Stimulated activated naive CD4-positive, alpha-beta T cell treated with Interleukin-2 at 50 U/mL for 16 hours (primary cell): ENCODE data around the gene ARL3.
"Not testable (repeated sequence)": the region's sequence is repeated elsewhere in the genome, so short reads cannot be mapped to it uniquely, and the experiment has no call there.

ENCODE experiments used
- DNase-seq: peaks from one replicate; lab custom pipeline; 2025; lab: John Stamatoyannopoulos, UW

Gene ARL3

DNA sequence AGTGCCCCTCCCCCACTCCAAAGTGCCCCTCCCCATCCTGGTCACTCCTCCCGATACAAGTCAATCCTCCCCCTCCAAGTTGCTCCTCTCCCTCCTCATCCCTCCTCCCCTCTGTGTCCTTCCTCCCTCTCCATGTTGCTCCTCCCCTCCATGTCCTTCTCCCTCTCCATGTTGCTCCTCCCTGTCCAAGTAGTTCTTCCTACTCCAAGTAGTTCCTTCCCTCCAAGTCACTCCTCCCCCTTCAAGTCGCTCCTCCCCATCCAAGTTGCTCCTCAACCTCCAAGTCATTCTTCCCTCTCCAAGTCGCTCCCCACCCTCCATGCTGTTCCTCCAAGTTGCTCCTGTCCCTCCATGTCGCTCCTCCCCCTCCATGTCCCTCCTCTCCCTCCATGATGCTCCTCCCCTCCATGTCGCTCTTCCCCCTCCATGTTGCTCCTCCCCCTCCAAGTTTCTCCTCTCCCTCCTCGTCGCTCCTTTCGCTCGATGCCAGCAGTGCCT, 20.9 kb upstream of the ARL3 start:
- DNase-seq = no peak

DNA sequence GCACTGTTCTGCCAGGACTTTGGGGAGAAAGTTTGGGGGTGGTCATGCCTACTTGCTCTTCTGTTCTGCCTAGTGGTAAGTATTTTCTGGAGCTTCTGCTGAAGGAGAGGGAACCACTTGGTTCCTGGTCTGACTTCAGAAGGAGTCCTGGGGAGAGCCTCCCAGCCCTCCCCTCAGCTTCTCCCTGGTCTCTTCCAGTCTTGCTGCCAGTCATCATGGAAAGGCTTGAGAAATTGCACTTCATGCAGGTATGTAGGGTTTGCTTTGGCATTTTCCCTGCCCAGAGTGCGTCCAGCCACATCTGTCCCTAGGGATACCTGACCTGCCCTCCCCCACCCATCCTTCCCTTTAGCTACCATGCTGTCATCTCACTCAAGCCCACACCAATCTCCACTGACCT, 18.5 kb upstream of the ARL3 start:
- no peak for DNase-seq

DNA sequence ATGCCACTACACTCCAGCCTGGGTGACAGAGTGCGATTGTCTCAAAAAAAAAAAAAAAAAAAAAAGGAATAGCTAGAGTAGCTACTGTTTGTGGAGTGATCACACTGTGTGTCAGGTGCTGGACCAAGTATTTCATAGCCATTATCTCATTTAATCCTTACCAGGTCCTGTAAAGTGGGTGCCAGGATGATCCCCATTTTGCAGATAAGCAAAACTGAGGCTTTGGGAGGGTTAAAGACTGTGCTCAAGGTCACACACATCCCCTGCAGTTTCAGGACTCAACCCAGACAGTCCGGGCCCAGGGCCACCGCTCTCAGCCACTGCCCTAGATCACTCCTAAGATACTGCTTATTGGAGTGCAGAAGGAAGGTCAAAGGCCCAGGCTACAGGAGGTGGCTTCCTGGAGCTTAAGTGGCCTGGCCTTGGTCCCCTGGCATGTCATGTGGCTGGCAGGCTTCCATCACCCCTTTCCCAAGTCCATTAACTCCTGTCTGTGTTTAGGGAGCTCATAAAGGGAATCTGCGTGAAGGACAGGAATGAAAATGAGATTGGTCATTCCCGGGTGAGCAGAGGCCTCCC, 17.1 kb upstream of the ARL3 start:
- no peak for DNase-seq

DNA sequence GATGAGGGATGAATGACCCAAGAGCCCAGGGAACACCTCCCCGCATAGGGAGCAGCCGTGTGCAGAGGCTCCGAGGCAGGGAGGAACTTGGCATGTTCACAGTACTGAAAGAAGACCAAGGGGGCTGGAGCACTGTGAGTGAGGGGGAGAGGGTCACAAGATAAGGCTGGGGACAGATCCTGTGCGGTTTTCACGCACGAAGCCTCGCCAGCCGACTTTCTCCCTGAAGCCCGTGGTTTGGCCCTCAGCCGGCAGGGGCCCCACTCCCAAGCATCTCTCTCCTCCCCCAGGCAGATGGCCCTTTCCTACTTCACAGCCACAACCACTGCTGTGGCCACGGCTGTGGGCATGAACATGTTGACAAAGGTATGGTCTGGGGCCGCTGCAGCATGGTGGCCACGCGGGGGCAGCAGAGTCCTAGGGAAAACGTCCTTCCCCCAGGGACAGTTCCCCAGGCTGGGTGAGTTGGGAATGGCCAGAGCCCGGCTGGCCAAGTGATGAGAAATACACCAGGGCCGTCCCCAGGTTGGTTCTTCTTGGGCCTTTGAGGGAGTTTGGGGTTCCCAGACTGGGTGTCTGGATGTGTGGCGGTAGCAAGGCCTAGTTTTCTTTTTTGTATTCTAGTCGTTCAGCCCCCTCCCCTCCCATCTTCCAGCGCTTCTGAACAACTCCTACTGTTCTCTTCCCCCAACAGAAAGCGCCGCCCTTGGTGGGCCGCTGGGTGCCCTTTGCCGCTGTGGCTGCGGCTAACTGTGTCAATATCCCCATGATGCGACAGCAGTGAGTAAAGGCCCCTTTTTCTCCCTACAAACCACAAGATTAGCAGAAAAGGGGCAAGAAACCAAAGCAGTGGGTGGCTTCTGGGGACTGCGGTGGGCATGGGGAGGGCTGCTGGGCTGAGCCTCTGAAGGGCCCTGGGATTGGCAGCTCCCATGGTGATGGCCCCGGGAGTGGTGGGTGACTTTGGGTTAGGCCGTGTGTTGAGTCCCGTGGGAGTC, 15.1 kb upstream of the ARL3 start:
- no peak for DNase-seq

DNA sequence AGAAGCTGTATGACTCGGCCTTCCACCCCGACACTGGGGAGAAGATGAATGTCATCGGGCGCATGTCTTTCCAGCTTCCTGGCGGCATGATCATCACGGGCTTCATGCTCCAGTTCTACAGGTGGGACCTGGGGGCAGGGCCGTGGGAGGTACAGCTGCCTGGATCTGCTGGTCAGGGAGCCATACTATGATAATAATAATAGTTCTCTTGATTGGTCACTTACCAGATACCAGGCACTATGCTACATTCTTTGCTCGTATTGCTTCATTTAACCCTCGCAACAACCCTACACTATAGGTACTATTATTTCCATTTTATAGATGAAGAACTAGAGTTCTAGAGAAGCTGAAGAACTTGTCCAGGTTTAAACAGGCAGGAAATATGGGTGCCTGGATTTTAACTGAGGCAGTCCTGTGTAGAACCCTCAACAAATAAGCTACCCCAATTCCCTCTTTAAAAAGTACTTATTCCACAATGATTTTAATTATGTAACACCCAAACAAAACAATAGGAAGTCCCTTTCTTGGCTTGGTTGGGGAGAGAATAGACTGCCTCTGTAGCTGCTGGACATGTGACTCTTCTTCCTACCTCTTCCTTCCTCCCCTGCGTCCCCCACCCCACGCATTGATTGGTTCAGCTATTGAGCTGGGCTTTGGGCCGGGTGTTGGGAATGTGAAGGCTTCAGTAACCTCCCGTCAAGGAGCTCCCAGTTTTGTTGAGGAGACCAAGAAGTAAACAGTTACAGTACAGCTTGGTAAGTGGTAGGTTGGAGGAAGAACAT, 13.0 kb upstream of the ARL3 start:
- DNase-seq = no peak

DNA sequence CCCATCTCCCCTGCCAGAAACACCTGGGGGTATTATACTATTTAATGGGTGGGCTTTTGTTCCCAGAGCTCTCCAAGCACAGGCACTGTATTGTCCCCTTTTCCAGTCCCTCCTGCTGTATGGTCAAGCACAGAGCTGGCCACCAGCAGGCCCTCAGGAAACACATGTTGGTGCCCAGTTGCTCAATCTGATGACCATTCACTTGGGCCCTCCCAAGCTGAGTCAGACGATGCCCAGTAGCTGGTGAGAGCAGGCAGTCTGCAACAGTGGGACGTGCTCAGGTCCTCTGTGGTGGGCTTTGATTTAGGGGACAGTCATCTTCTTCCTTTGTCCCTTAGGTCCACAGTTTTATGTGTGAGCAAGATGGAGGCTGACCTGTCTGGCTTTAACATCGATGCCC, 12.1 kb upstream of the ARL3 start:
- DNase-seq = no peak

DNA sequence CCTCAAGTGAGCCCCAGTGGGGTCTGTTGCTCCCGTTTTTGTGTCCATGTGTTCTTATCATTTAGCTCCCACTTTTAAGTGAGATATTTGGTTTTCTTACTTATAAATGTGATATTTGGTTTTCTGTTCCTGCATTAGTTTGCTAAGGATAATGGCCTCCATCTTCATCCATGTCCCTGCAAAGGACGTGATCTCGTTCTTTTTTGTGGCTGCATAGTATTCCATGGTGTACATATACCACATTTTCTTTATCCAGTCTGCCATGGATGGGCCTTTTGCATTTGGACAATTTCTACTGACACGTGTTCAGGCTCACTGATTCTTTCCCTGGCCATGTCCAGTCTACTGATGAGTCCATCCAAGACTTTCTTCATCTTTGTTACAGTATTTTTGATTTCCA, 9.8 kb upstream of the ARL3 start:
- DNase-seq = no peak

DNA sequence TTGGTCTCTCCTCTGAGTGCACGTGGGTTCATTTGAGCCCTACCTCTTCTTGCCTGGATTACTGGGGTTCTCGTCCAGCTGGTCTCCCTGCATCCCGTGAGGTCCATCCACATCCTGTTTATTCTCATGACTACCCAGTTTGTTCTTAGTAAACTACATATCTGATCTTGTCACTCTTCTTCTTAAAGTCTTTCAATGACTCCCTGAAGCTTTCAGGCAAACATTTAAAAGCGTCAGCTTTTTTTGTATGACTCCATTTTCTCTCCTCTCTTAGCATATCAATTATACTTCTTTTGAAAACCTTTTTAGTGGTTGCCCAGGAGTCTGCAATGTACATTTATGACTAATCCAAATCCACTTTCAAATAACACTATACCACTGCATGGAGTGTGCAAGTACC, 7.8 kb upstream of the ARL3 start:
- DNase-seq = no peak

DNA sequence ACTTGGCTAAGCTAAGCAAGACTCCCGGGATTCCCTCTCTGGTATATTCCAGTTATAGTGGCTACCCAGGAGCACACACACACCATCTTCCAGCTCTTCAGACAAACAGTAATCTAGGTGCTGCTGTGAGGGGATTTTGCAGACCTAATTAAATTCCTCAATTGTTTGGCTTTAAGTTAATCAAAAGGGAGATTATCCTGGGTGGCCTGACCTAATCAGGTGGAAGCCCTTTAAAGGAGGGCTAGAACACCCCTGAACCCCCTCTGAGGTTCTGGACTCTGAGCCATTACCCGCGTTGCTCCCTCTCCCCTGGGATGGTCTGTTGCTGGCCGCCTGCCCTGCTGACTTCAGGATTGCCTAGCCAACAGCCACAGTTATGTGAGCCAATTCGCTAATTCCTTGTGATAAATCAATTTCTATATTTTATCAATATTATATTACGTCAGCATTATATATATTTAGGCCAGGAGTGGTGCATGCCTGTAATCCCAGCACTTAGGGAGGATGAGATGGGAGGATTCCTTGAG, 6.6 kb upstream of the ARL3 start:
- no peak for DNase-seq

DNA sequence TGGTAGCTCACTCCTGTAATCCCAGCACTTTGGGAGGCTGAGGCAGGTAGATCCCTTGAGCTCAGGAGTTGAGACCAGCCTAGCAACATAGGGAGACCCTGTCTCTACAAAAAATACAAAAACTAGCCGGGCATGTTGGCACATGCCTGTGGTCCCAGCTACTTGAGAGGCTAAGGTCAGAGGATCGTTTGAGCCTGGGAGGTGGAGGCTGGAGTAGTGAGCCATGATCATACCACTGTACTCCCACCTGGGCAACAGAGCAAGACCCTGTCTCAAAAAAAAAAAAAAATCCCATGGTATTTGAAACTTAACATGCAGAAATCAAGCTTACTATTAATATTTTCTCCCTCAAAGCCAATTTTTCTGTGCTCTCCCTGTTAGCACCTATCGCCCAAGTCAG, 6.1 kb upstream of the ARL3 start:
- DNase-seq = no peak

DNA sequence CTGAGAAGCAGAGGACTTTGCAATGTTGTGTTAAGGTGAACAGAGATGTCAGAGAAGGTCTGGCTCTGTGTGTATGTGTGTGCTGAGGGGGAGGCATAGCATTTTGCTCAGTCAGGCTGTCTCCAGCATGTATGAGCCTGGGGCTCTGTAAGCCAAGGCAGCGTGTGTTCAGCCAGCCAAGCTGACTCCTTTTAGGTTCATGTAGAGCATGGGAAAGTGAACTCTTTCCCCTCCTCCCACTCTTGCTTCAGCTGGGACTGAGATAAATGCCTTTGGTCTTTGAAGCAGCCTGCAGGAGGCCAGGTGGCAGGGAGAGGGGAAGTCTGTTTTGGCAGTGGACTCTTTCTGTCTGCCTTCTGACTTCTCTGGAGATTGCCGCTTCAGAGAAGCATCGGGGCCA, 4.0 kb upstream of the ARL3 start:
- DNase-seq = no peak

DNA sequence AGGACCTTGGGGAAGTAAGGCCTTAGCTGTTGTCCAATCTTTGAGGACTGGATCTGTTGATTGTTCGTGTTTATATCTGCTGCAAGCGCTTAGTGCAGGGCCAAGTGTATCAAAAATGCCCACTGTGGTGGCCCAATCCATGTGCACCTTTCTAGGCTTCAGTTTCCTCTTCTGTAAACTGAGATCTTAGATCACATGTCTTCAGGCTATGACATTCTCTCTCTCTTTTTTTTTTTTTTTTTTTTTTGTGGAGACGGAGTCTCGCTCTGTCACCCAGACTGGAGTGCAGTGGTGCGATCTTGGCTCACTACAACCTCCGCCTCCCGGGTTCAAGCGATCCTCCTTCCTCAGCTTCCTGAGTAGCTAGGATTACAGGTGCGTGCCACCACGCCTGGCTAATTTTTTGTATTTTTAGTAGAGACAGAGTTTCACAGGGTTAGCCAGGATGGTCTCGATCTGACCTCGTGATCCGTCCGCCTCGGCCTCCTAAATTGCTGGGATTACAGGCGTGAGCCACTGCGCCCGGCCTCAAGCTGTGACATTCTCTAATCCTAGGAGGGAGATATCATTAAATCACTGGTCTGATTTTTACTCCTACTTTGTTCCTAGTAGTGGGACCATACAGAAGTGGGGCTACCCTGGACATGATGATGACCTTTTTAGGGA, 2.8 kb upstream of the ARL3 start:
- DNase-seq = not testable (repeated sequence)

DNA sequence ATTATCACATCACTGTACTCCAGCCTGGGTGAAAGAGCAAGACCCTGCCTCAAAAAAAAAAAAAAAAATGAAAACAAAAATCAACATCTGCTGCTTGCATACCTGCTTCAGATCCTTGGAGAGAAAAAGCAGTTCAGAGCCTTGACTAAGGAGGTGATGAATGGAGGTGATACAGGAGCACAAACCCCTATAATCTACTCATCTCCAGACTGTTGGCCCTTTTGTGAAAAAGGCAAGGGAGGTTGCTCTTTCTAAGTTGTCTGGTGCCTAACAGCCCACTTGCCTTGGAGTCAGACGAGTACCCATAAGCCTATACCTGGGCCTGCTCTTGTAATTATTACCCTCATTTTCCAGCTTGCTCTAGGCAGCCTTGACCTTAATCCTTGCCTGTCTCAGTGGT, 1.7 kb upstream of the ARL3 start:
- DNase-seq = no peak

DNA sequence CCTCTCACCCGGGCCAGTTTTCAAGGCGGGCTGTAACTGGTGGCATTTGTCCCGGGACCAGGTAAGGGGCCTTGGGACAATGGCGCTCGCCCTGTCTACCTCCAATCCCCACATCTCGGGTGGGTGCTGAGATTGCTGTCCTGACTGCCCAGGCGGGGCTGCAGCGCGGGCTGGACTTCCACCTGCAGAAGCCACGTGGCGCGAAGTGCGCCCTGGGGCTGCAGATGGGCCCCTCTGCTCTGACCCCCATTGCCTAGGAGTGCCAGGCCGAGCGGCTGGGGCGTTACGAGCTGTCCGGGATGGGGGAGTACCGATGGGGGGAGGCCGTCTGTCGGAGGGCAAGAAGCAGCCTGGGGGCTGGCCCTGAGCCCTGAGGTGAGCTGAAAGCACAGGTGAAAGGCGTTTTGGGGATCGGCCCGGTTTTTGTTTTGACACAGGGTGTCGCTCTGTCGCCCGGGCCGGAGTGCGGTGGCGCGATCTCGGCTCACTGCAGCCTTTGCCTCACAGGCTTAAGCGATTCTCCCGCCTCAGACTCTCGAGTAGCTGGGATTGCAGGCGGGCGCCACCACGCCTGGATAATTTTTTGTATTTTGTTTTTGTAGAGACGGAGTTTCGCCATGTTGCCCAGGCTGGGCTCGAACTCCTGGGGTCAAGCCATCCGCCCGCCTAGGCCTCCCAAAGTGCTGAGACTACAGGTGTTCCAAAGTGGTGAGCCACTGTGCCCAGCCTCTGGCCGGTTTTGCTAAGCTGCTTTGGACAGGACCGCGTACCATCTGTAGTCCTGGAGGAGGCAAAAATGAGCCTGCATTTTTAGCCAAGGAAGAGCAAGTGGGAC, 641 bp upstream of the ARL3 start, which contains the start of gene SFXN2:
SFXN2 (plus strand) TSS at position 16 of the 835 bp plus-strand sequence. CDS start 12,001 bp downstream, outside the sequence.
- DNase-seq = peak; percentile 42

DNA sequence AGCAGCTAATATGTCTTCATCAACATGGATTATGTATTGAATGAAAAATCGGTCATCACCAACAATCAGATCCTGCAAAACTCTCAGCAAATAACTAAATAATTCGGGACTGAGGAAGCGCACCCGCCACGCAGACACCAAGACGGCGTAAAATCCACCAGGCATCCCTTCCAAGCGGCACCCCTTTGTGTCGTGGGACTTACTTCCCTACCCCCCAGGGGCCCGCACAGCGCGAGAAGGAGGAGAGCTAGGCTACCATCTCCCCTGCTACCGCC, 721 bp downstream of the ARL3 start:
- no peak for DNase-seq

DNA sequence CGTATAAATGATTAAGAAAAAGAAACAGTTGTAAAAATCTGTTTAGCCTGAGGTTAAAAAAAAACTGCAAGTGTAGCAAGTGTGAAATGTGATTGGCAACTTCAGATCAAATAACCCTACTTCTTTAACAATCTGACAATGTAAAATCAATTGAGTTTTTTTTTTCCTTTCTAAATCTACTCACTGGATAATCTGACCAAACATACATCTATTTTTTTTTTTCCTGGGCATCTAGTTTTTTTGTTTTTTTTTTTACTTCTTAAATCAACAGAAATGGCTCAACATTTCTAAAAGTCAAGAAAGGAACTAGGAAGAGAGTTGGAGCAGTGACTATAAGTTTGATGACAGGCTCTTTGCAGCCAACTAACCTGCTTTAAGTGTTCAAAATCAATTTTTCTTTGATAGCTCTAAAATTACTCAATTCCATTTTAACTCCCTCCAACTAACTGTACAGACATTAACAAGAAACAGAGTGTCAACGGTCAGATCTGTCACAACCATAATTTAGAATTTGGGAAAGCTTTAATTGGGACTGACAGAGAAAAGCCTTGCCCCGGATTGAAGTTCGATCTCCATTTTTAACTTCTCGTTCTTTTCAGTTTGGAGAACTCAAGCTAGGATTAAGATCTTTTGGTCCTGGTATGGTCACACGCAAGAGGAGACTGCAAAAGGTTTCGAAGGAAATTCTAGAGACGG, 1.2 kb downstream of the ARL3 start:
- no peak for DNase-seq

DNA sequence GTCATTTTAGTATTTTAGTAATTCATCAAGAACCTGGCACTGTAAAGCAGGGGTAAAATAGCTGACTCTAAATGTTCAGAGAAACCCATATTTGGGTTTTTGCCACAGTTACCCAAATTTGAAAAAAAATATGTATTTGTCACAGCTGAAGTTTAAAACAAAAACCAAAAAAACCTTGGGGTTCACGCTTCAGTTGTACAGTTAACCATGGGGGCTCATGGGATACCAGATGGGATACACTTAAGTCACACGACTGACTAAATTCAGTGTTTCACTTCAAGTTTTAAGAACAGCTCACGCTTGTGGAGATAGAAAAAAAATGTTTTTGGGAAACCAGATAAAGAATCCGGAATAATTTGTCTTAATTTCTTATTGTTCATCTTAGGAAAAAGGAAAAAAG, 2.1 kb downstream of the ARL3 start:
- DNase-seq = no peak

DNA sequence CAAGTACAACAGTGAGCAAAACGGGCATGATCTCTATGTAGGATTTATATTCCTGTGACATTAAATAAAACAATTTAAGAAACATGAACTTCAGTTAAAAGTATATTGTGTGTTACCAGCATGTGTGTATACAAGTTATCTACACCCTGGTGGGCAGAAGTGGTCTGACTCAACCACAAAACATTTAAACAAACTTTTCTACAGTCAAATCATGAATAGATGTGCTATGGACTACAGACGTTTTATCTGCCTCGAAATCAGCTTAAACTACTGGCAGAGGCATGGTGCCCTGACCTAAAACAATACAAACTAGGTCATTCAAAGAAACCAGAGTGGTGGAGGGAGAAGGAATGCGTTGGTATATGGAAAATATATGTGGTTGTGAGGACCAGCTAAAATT, 3.6 kb downstream of the ARL3 start:
- DNase-seq = no peak

DNA sequence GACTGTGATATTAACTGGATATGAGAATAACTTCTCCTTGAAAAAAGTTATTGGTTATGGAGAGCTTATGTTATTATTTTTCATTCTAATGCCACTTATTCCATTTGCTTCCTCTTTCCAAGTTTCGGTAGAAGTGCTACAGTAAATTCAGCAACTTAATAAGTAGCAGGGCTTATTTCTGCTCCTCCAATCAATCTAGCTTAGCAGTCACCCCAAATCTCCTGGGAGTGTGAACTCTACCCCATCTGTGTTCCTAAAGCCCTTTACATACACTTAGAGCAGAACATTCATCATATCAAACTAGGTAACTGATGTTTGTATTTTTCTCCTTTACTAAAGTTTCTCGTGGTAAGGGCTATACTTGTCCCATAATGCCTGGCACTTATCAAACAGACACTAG, 8.7 kb downstream of the ARL3 start:
- DNase-seq = no peak

DNA sequence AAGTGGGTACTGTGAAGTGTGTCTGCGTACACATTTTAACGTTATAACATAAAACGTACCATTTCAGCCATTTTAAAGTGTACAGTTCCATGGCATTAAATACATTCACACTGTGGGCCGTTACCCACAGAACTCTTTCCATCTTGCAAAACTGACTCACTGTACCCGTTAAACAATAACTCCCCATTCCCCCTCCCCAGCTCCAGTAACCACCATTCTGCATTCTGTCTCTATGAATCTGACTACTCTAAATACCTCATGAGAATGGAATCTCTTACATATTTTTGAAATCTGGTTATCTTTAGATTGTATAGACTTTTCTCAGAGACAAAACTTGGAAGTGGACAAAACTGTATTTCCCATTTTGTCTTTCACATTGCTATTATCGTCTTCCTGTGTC, 9.3 kb downstream of the ARL3 start:
- no peak for DNase-seq
